Stimulated activated CD4-positive, alpha-beta T cell treated with anti-CD3 and anti-CD28 coated beads, Interleukin-2, amount 100 ng/mL, for 24 hours (primary cell): Measurements from ENCODE around the gene LYPD5.

ENCODE experiments used
- DNase-seq, 2 donors: peaks; one replicate each; pipeline ENCODE4 v3.0.0-alpha.2; 2020

The LYPD5 gene

DNA sequence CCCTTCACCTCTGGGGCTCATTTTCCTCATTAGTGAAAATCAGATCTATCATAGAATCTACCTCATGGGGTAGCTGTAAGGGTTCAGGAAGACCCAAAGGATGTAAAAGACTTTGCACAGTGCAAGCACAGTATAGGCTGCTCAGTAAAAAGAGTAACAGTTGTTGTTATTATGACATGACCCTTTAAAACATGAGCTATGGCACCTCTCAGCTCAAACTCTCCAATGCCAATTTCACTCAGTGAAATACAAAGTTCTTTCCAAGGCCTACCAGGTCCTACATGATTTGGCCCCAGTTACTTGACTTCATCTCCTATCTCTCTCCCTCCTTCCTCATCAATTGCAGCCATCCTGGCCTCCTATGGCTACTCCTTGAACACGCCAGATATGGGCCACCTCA is 52.3 kb downstream of the LYPD5 start:
- DNase-seq = no peak

DNA sequence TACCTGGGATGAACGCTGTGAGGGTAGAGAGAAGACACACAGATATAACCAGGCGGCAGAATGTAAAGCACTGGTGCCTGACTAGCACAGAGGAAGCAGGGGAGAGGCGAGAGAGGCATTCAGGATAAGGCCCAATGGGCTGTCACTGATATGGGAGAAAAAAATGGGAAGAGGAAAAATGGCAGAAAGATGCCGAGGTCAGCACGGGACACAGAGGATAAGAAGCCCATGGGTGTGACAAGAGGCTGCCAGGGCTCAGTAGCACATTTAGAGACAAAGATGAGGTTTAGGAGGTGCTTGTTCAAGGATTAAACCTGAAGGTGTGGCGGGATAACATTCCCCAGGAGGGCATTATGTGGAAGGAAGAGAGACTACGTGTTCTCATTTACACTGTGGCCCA is 53.1 kb downstream of the LYPD5 start:
- no peak for DNase-seq

DNA sequence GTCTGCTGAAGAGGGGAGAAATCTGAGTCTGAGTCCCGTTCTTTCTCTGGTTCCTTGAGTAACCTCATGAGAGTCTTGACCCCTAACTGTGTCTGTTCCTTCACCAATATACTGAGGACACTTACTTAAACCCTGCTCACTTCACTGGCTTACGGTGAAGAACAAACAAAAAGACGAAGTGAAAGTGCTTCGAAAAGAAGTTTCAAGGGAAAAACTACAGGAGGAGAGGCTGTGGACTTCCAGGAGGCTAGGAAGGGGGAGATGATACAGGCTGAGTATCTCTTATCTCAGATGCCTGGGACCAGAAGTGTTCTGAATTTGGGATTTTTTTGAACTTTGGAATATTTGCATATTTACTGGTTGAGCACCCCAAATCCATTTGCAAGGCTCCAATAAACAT is 53.6 kb downstream of the LYPD5 start:
- DNase-seq = no peak

DNA sequence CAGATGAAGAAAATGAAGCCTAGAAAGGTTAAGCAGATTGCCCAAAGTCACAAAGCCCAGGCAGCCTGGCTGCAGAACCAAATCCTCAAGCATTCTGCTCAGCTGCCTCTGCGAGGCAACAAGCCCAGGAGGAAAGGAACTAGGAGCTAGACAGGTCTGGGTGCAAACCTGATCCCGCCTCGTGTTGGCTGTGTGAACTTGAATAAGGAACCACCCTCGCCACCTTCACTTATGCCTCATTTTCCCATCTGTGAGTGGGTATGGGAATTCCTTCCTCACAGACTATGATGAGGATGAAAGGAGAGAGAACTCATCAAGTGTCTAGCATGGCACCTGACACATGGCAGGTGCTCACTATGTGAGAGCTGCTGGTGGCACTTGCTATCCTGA is 54.0 kb downstream of the LYPD5 start:
- DNase-seq = no peak

DNA sequence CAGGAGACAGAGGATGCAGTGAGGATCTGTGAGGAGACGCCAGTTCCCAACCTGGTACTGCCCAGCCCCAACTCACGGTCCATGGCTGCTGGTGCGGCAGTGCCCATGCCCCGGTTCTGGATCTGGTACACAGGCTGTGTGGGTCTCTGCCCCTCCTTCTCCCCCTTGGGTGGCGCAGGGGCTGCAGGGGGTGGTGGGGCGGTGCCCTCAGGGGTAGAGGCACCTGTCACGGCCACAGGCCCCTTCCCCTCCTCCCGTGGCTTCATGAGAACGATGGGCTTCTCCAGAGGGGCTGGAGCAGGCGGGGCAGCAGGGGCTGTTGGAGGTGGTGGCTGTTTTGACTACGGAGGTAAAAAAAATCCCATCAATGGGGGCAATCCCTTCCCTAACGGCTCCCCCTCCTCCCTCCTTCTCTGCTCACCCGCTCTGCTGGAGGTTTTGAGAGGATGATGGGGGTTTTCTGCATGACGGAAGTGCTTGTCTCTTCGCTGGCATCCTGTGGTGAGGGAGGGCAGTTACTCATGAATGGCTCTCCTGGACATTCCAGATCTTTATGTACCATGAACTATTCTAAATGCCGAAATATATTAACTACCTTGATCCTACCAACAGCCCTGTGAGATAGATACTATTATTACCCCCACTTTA is 54.6 kb downstream of the LYPD5 start:
- no peak for DNase-seq
